ENCODE data around the gene GRIPAP1. TPM values are rescaled to one million over a fixed set of nuclear protein-coding genes. Genes with fewer than 3 reads are reported as not detected.
A peak's percentile ranks its signal among the peaks of the same experiment; 100 is the strongest.

GRIPAP1 gene
- total RNA-seq, 2 donors from 2014 or later, result 26.9 to 62.4 TPM

DNA sequence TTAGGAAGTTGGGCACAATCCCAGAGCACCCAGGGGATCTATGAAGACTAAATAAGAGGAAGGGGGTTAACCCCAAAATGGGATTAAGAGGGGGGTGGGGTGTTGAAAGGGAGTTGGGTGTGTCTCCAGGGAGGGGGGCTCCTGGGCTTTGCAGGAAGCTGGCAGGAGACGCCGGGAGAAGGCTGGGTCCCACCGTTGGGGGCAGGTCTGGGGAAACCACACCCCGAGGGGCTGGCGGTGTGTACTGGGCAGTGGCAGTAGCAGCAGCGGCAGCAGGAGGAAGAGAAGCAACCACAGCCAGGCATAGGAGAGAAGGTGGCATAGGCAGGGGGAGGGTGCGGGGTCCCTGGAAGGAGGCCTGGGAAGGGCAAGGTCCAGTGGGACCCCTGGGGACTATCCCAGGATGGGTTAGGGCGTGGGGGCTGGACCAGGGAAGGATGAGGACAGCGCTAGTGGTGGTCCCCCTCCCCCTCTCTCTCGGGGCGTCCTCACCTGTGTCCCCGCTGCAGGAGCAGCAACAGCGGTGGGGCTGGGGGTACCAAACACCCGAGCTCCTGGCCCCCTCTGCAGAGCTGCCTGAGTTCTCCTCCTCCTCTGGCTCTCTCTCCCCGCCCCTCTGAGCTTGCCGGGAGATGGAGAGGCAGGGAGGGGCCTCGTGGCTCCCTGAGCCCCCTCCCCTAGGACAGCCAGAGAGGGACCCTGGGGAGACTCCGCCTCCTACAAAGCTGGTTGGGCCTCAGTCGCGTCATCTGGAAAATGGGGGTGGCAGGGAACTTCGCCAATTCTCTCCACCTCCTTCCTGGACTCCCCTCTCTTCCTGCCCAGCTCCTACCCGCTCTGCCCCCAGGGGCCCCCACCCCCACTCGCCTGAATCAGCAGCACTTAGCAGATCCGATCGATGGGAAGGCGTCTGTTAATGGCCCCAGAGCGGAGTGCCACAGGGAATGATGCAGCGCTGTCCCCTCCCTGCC, 30.5 kb downstream of the GRIPAP1 start, which contains the start of gene KCND1:
KCND1 (minus strand) TSS at position 596 of the 971 bp plus-strand sequence. CDS start 1,573 bp downstream, outside the sequence.
- no peaks in the 10 kb centered on the region for H3K36me3 ChIP-seq
- no peak within 1 kb of the TSS for H3K27ac ChIP-seq
- H3K4me3 ChIP-seq, result peak within 1 kb of the TSS; percentile 10 to 15
- H3K4me1 ChIP-seq (replicated peaks), result no peaks in the 10 kb centered on the region
- WGBS, result 2% methylated on average over 13 of the region's 28 CpGs
- no peaks in the 10 kb centered on the region for H3K27me3 ChIP-seq (replicated peaks; ENCODE audit: insufficient read depth)
- DNase-seq (ENCODE audit: low spot score), result no peak
- TF ChIP-seq, protein P1, sequence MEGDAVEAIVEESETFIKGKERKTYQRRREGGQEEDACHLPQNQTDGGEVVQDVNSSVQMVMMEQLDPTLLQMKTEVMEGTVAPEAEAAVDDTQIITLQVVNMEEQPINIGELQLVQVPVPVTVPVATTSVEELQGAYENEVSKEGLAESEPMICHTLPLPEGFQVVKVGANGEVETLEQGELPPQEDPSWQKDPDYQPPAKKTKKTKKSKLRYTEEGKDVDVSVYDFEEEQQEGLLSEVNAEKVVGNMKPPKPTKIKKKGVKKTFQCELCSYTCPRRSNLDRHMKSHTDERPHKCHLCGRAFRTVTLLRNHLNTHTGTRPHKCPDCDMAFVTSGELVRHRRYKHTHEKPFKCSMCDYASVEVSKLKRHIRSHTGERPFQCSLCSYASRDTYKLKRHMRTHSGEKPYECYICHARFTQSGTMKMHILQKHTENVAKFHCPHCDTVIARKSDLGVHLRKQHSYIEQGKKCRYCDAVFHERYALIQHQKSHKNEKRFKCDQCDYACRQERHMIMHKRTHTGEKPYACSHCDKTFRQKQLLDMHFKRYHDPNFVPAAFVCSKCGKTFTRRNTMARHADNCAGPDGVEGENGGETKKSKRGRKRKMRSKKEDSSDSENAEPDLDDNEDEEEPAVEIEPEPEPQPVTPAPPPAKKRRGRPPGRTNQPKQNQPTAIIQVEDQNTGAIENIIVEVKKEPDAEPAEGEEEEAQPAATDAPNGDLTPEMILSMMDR (IDR thresholded peaks at IDR 0.05), result no peak
- TF ChIP-seq POLR2A (IDR thresholded peaks at IDR 0.05) (no peak), POLR2AphosphoS5 (IDR thresholded peaks at IDR 0.05) (no peak)
- intact Hi-C loops (cut with DNase I), result no loop called here
- H3K9me3 ChIP-seq, result no peaks in the 10 kb centered on the region

DNA sequence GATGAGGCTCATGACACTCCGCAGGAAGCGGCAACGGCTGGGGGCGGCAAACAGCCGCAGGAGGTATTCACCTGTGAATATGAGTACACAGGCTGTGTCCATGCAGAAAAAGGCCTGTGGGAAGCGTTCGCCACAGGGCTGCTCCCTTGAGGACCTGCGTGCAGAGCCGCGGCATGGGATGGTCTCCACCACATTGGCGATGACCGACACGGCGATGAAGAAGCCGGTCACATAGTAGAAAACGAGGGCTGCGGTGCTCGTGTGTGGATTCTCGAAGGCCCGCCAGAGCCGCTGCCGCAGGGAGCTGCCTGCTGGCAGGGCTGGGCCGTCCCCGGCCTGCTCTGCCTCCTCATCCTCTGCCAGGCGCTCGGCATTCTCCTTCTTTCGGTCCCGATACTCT, 32.6 kb downstream of the GRIPAP1 start:
- no peak for DNase-seq (ENCODE audit: low spot score)
- Histone ChIP-seq H3K27me3 (replicated peaks; ENCODE audit: insufficient read depth) (no peaks in the 10 kb centered on the region), H3K9me3 (no peaks in the 10 kb centered on the region), H3K27ac (no peak overlapping the region), H3K4me1 (replicated peaks) (no peaks in the 10 kb centered on the region), H3K4me3 (no peak overlapping the region), H3K36me3 (no peaks in the 10 kb centered on the region)
- intact Hi-C loops (cut with DNase I), result no loop called here
- TF ChIP-seq POLR2AphosphoS5 (IDR thresholded peaks at IDR 0.05) (no peak), POLR2A (IDR thresholded peaks at IDR 0.05) (no peak)
- TF ChIP-seq, protein P1 (IDR thresholded peaks at IDR 0.05), result no peak
- WGBS, result 97% methylated on average over 7 of the region's 28 CpGs

DNA sequence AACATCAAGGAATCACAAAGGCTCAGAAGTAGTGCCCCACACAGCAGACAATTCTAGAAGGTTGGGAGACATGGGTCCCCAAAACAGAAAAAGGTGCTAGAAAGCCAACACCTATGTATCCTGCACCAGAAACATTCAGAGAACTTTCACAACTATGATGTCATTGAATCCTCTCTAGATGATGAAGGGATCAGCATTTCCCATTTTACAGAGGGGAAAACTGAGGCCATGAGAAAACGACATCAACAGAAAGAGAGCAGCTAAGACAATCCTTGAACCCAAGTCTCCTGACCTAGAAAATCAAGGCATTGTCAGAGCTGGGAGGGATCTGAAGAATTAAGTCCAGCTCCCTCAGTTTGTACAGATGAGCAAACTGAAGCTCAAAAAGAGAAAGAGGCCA, 33.7 kb downstream of the GRIPAP1 start:
- Histone ChIP-seq H3K9me3 (no peaks in the 10 kb centered on the region), H3K4me1 (replicated peaks) (no peaks in the 10 kb centered on the region), H3K36me3 (no peaks in the 10 kb centered on the region), H3K4me3 (no peak overlapping the region), H3K27ac (no peak overlapping the region), H3K27me3 (replicated peaks; ENCODE audit: insufficient read depth) (no peaks in the 10 kb centered on the region)
- no peak for DNase-seq (ENCODE audit: low spot score)
- TF ChIP-seq POLR2AphosphoS5 (IDR thresholded peaks at IDR 0.05), result no peak
- TF ChIP-seq POLR2A (IDR thresholded peaks at IDR 0.05), result no peak
- TF ChIP-seq, protein P1 (IDR thresholded peaks at IDR 0.05), result no peak
- WGBS, result 94% methylated on average over 1 of the region's 1 CpG
- intact Hi-C loops (cut with DNase I), result no loop called here

DNA sequence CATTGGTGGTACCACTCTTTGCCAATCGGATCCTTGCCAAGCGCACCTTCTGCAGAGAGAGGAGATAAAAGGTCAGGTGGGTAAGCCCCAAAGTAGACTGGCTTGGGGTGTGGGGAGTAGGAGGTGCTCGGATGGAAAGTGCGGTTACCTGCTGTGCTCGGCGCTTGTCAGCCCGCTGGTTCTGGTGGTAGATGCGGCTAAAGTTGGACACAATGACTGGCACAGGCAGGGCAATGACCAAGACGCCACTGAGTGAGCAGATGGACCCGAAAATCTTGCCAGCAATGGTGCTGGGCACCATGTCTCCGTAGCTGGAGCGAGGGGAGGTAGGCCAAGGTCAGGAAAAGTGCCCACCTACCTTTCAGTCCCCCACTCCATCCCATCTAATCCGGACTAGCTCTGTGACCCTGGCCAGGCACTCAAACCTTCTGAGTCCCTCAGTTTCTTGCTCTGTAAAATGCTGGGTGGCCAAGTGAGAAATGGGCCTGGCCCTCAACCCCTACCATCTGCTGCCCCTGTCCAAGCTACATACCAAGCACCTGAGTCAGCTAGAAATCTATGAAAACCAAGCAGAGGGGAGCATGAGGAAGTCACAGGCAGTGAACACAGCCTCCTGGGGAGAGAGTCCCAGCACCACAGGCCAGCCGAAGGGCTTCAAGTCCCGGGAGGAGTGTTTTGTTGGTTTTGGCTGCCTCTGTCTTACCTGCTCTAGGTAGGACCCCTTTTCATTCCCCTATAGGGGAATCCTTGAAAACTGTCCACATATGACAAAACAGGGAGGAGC, 35.1 kb downstream of the GRIPAP1 start:
- H3K4me1 ChIP-seq (replicated peaks), result no peaks in the 10 kb centered on the region
- DNase-seq (ENCODE audit: low spot score), result no peak
- no peaks in the 10 kb centered on the region for H3K27me3 ChIP-seq (replicated peaks; ENCODE audit: insufficient read depth)
- 82% methylated on average over 14 of the region's 15 CpGs for WGBS
- no peaks in the 10 kb centered on the region for H3K36me3 ChIP-seq
- no peak overlapping the region for H3K27ac ChIP-seq
- no peak overlapping the region for H3K4me3 ChIP-seq
- TF ChIP-seq, protein P1 (IDR thresholded peaks at IDR 0.05), result no peak
- TF ChIP-seq POLR2AphosphoS5 (IDR thresholded peaks at IDR 0.05) (no peak), POLR2A (IDR thresholded peaks at IDR 0.05) (no peak)
- intact Hi-C loops (cut with DNase I), result no loop called here
- H3K9me3 ChIP-seq, result no peaks in the 10 kb centered on the region

Measured in prostate gland (tissue), 2 donors.